Mesenteric fat pad (tissue), 1 donor: ENCODE data around the gene XCR1. TPM values are rescaled to one million over a fixed set of nuclear protein-coding genes. Genes with fewer than 3 reads are reported as not detected.
A peak's percentile ranks its signal among the peaks of the same experiment; 100 is the strongest.
"Not testable (repeated sequence)": the region's sequence is repeated elsewhere in the genome, so short reads cannot be mapped to it uniquely, and the experiment has no call there.

Source experiments
- DNase-seq: peaks from one replicate; pipeline ENCODE4 v3.0.0-alpha.2; 2020; ENCODE audit warnings: low spot score
- total RNA-seq: library from RNA; stranded (reverse); fragmentation: NEBNext Ultra II Directional; extraction: Animal tissue kit (Norgen Biotek cat#: 25700); gene quantifications from one replicate; pipeline ENCODE4 v1.2.1, GENCODE V29; 2021
- donor health status: DM: yes; HTN: yes; CAD: no.

Gene XCR1
- total RNA-seq, 1 donor from 2014 or later = 0.16 TPM

- no peak for DNase-seq
Measured at GRCh38 chr3:46007280-46007679, 20.0 kb downstream of the XCR1 start.

DNA sequence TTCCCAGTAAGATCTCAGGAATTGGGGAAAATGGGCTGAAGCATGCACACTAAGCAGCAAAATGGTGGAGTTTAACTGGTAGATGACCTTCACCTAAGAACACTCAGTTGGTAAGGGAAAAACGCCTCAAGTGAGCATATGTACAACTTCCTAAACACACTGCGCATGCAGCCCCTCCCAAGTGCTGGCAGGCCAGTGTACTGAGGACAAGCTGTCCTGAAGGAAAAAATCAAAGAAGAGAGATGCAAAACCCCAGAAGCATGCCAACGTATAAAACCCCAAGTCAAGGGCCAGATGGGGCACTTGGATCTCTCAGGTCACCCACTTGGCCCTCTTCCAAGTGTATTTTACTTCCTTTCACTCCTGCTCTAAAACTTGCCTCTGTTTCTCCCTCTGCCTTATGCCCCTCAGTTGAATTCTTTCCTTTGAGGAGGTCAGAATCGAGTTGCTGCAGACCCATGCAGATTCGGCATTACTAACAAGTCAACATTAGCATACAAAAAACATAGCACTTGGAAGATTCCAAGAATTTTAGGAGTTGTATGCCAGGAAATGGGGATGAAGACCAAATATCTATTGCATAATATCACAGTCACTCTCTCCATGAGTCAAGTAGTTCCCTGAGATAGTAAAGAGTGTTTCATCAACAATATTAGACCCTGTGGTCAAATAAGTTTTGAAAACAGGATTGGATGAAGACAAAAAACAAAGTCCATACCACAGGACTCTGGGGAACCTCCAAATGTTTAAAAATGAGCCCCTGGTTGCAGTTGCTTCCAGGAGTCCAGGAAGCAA is 20.8 kb downstream of the XCR1 start:
- DNase-seq = no peak

- not testable (repeated sequence) for DNase-seq
Measured at GRCh38 chr3:46003706-46004105, 23.6 kb downstream of the XCR1 start.

DNA sequence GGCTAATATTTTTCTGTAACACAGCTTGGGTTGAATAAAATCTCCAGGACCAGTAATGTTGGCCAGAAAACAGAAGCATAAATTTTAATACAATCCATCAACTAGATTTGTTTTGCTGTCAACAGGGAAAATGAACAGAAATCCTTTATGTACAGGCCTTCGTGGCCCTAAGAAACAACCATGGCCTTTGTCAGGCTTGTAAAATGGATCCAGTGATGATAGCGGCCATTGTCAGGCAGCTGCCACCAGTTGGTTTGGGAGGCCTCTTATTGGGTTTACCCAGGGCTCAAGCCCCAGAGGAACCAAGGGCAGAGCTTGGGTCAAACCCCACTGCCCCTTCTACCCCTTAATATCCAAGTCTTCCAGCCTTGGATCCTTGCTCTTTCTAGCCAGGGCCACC is 26.1 kb downstream of the XCR1 start:
- DNase-seq = no peak

DNA sequence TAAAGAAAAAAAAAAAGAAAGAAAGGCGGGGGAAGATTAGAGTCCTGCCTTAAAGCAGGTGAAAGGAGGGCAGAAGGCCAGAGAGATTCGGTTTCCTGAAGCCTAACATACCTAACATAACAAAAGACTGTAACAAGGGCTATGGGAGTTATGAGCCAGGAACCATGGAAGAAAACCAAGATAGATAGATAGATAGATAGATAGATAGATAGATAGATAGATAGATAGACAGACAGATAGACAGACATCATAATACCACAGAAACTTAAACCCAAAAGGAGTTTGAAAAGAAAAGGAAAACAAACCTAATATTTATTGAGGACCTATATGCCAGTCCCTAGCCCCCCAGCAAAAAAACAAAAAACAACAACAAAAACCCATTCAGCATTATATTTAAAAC is 29.3 kb downstream of the XCR1 start:
- DNase-seq = no peak

DNA sequence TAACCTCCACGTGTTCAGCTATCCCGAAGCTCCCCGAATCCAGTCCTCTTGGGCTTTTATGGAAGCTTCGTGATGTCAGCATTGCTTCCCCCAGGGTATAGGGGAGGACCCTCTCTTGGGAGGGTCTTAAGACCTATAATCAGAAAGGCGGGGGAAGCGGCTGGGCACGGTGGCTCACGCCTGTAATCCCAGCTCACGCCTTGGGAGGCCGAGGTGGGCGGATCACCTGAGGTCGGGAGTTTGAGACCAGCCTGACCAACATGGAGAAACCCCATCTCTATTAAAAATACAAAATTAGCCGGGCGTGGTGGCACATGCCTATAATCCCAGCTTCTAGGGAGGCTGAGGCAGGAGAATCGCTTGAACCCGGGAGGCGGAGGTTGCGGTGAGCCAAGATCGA is 29.8 kb downstream of the XCR1 start:
- DNase-seq = not testable (repeated sequence)

- peak; percentile 97 for DNase-seq
Measured at GRCh38 chr3:45995236-45996192, 31.8 kb downstream of the XCR1 start, which contains the start of gene FYCO1. TSS of gene FYCO1 (minus strand) at chr3:45995824. CDS start at chr3:45984910, 10,914 bp downstream.

GRCh38 chr3:45994419-45995235 is 32.7 kb downstream of the XCR1 start:
- no peak for DNase-seq

DNA sequence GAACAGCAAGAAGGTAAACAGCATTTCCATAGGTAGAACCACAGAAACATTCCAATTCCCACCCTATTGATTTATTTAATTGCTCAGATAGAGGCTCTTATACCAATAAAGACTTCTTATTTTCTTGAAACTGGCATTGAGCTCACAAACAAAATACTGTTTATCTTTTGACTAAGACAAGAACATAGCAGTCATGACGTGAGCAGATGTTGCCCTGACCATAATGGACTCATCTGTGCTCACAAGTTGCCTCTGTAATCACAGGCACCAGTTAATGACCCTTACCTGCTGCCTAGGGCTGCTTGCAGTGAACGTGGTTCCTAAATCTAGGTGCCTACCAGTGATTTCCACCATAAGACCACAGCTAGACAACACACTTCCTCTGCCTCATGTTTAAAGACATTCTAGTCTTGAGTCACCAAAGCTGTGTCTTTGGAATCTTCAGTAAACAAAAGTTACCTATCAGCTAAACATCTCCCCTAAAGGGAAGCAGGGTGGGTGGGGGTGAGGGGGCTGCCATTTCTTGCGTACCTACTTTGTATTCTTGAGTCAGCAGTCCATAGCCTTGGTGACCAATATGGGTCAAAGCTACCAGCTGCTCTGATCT is 33.8 kb downstream of the XCR1 start:
- no peak for DNase-seq

DNA sequence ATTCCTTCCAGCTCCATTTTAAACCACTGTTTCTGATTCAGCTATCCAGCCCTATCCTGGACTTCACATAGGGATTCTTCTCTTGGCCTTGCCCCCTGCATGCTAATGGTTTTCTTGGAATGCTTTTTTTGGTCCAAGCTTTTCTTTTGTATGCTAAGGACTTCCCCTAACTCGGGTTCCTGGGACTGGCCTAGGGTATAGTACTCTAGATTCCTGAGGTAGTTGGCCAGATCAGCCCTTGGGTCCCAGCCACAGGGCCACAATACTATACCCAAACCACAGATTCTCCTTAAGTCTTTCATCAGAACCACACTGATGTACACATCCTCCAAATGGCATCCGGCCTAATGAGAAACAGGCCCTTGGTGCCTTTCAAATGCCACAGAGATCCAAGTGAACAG is 34.5 kb downstream of the XCR1 start:
- DNase-seq = no peak

GRCh38 chr3:45992133-45992729 is 35.1 kb downstream of the XCR1 start:
- DNase-seq = no peak

GRCh38 chr3:45991341-45991740 is 35.9 kb downstream of the XCR1 start:
- DNase-seq = no peak

GRCh38 chr3:45990181-45990580 is 37.1 kb downstream of the XCR1 start:
- no peak for DNase-seq

- DNase-seq = no peak
Measured at GRCh38 chr3:45988804-45989203, 38.5 kb downstream of the XCR1 start.

DNA sequence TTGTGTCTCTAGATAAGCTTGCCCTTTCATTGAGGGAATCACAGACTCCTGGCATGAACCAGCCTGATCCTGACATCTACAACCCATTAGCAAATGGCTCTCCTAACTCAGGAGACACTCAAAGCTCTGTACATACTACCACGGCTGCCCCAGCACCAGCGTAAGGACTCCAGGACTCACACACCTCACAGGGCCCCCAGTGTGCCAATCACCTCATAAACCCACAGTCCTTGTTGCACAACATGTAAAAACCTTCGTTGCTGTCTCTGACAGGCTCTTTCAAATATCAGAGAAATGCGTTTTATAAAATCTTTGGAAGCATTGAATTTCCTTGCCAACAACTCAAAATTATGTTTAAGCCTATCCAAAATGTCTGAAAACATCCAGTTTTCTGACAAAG is 38.9 kb downstream of the XCR1 start:
- no peak for DNase-seq

DNA sequence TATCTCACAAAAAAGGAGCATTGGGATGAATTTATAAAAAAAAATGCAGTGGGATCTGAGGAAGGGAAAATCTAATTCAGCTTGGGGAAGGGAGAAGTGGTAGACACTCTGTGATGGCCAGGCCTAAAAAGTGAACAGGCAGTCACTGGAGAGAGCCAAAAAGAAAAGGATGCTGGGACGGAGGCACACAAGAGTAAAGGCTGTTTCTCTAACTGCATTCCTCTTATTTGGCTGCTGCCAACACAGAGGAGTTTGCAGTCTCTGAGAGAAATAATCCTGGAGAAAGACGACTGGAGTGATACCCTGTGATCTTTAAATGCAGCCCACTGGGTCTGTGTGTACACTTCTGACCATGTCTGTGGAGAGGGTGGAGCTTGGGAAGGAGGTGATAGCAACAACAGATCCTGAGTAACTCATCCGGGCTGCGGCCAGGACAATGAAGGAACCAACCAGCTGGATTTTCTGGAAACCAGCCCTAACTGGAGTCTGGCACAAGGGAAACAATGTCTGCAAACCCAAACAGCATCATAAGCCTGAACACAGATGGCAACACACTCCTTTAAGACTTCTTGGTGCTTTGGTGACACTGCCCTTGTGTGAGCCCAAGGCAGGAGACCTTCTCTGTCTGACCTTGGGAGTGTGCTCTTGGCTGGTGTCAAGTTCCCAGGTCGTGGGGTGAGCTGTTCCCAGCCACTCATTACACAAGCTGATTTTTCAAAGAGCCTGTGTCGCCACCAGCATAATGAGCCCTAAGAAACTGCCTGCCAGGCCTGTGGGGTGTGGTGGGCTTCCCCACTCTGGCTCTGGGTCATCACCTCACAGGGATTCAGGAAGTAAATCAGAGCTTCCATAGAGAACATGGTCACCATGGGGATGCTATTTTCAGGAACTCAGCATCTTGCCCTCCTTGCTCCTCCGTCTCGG is 39.7 kb downstream of the XCR1 start:
- no peak for DNase-seq

DNA sequence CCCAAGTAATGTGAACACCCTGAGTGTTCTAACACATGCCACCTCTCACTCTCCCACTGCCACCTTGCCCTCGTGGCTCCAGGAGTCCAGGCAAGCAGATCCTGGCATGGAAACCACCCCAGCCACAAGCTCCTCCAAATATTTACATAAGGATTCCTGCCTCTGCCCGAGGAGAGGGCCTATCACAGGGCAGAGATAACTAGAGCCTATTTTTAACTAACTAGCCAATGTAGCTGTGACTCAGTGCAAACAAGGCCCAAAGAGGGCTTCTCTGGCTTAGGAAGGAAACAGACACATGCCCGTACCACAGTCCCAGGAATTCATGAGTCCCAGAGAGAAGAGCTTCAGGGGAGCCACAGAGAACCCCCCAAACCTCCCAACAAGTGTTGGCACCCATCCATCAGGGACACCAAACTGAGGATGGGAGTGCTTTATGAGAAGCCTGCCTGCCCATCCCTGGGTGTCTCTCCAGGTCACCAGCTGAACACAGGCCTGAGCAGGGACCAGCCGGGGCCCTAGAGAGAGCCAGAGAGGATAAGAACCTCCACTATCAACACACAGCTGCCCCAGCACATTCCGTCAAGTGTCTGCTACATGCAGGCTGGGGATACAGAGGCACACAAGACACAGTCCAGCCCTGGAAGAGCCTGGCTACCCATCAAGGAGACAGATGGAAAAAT is 40.8 kb downstream of the XCR1 start:
- DNase-seq = no peak

DNA sequence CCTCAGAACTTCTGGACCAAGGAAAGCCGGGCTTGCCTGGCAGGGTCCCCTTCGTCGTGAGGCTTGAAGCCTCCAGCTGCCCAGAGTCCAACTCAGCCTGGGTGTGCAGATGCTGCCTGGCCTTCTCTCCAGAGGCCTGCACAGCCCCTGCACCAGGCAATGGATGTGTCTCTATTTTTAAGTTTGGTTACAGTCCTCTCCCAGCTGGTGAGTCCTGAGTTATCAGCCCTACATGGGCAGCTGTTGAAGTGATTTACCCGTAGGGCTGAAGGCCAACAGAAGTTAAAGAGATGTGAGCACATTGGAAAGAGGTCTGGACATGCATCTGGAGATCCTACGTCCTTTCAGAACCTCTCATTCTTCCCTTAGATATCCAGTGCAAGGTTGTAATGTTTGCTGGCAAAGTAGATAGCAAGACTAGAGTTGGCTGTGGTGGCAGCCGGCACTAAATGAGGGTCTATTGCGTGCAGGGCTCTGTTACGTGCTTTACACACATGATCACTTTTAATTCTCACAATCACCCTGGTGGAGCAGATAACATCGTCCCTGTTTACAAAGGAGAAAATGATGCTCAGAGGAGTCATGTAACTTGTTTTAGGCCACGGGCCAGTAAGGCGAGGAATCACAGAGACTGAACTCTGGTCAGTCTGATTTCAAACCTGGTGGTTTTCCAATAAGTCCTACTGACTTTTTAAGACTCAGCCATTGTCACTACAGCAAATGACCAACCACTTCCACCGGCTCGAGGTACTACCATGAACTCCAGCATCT is 41.6 kb downstream of the XCR1 start:
- no peak for DNase-seq
